ENCODE measurements around the gene TMEM19. TPM values are rescaled to one million over a fixed set of nuclear protein-coding genes. Genes with fewer than 3 reads are reported as not detected.

Gene TMEM19
- total RNA-seq, 1 experiment from 2014 or later, result 32.8 TPM

DNA sequence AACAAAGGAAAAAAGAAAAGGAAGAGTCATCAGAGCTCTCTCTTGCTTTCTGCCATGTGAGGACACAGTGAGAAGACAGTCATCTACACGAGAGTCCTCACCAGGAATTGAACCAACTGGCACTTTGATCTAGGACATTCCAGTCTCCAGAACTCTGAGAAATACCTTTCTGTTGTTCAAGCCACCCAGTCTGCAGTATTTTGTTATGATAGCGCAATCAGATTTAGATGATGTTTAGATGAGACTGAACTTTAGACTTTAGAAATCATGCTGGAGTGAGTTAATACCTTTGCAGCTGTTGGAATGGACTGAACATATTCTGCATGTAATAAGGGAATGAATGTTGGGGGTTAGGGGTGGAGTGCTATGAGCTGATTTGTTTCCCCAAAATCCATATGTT lies 40.7 kb downstream of the TMEM19 start:
- H3K27me3 ChIP-seq (ENCODE audit: low read length), result no peaks in the 10 kb centered on the region
- no peaks in the 10 kb centered on the region for H3K9me2 ChIP-seq (replicated peaks; ENCODE audit: insufficient read depth, low read length)
- H4K20me1 ChIP-seq (ENCODE audit: insufficient read depth, low read depth, low read length), result no peaks in the 10 kb centered on the region
- no peak overlapping the region for H2AFZ ChIP-seq (ENCODE audit: low read length)
- no peak overlapping the region for H3K9ac ChIP-seq (ENCODE audit: low read length)
- no peaks in the 10 kb centered on the region for H3K36me3 ChIP-seq (ENCODE audit: insufficient read depth, low read length)
- DNase-seq, result peak; percentile 1
- no peaks in the 10 kb centered on the region for H3K79me2 ChIP-seq (ENCODE audit: low read length)
- no peak overlapping the region for H3K27ac ChIP-seq (ENCODE audit: low read length)
- no peaks in the 10 kb centered on the region for H3K4me1 ChIP-seq (ENCODE audit: low read length)
- no peak overlapping the region for H3K4me3 ChIP-seq (ENCODE audit: low read length)
- H3K4me2 ChIP-seq (ENCODE audit: low read depth, low read length, poor library complexity, severe bottlenecking), result no peak overlapping the region
- no peaks in the 10 kb centered on the region for H3K9me3 ChIP-seq (ENCODE audit: low read length)

DNA sequence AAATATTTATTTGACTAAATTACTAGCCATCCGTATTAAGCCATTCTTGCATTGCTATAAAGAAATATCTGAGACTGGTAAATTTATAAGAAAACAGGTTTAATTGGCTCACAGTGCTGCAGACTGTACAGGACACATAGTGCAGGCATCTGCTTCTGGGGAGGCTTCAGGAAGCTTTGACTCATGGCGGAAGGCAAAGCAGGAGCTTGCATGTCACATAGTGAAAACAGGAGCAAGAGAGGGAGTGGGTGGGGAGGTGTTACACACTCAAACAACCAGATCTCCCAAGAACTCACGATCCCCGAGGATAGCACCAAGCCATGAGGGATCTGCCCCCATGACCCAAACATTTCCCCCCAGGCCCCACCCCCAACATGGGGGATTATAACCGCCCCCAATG lies 42.1 kb downstream of the TMEM19 start:
- Histone ChIP-seq H3K79me2 (ENCODE audit: low read length) (no peaks in the 10 kb centered on the region), H3K27me3 (ENCODE audit: low read length) (no peaks in the 10 kb centered on the region), H3K4me3 (ENCODE audit: low read length) (no peak overlapping the region), H3K9me2 (replicated peaks; ENCODE audit: insufficient read depth, low read length) (no peaks in the 10 kb centered on the region), H3K36me3 (ENCODE audit: insufficient read depth, low read length) (no peaks in the 10 kb centered on the region), H3K4me1 (ENCODE audit: low read length) (peaks cover 8% of the 10 kb centered on the region), H2AFZ (ENCODE audit: low read length) (no peak overlapping the region), H3K9me3 (ENCODE audit: low read length) (no peaks in the 10 kb centered on the region), H4K20me1 (ENCODE audit: insufficient read depth, low read depth, low read length) (no peaks in the 10 kb centered on the region), H3K9ac (ENCODE audit: low read length) (no peak overlapping the region), H3K27ac (ENCODE audit: low read length) (no peak overlapping the region), H3K4me2 (ENCODE audit: low read depth, low read length, poor library complexity, severe bottlenecking) (no peak overlapping the region)
- peak; percentile 38 for DNase-seq

DNA sequence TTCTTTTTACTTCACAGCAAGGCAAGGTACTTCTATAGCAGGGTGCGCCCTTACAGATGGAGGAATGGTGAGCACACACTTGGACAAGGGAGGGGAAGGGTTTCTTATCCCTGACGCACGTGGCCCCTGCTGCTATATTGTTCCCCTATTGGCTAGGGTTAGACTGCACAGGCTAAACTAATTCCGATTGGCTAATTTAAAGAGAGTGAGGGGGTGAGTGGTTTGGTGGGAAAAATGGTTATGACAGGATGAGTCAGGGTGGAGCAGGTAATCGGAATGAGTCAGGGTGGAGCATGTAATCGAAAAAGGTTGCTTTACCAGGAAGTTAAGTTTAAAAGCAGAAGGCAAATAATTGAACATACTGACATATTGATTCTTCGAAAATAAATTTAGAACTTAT lies 45.1 kb downstream of the TMEM19 start:
- Histone ChIP-seq H3K27ac (ENCODE audit: low read length) (no peak overlapping the region), H3K9me2 (replicated peaks; ENCODE audit: insufficient read depth, low read length) (no peaks in the 10 kb centered on the region), H3K79me2 (ENCODE audit: low read length) (no peaks in the 10 kb centered on the region), H3K9ac (ENCODE audit: low read length) (no peak overlapping the region), H3K36me3 (ENCODE audit: insufficient read depth, low read length) (no peaks in the 10 kb centered on the region), H4K20me1 (ENCODE audit: insufficient read depth, low read depth, low read length) (no peaks in the 10 kb centered on the region), H2AFZ (ENCODE audit: low read length) (no peak overlapping the region), H3K4me2 (ENCODE audit: low read depth, low read length, poor library complexity, severe bottlenecking) (no peak overlapping the region), H3K4me1 (ENCODE audit: low read length) (peaks cover 8% of the 10 kb centered on the region), H3K9me3 (ENCODE audit: low read length) (no peaks in the 10 kb centered on the region), H3K4me3 (ENCODE audit: low read length) (no peak overlapping the region), H3K27me3 (ENCODE audit: low read length) (no peaks in the 10 kb centered on the region)
- peak; percentile 27 for DNase-seq

DNA sequence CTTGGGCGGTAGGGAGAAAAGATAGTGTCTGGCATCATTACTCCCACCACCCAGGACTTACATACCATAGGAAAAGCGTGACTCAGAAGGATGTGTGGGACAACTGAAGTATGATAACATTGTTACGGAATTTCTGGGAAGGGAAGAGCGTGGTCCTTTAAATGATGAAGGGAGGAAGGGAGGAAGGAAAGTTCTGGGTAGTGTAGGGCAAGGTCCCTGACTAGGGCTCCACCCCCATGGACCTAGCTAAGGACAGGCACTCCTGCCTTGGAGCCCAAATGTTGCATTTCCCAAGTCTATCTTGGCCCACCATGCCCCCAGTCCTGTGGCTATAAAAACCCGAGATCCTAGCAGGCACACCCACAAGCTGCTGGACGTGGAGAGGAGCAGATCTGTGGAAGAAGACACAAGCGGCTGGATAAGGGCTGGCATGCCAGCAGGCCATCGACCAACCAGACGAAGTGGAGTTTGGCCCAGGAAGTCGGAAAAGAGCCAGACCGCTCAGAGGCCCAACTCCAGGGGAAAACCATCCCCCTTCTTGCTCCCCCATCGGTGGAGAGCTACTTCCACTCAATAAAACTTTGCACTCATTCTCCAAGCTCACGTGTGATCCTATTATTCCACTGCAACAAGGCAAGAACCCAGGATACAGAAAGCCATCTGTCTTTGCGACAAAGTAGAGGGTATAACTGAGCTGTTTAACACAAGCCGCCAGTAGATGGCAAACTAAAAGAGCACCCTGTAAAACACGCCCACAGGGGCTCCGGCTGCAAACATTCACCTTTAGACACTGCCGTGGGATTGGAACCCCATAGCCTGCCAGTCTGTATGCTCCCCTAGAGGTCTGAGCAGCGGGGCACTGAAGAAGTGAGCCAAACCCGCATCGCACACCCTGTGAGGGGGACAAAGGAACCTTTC lies 45.8 kb downstream of the TMEM19 start:
- Histone ChIP-seq H3K4me2 (ENCODE audit: low read depth, low read length, poor library complexity, severe bottlenecking) (peak overlapping the region; percentile 60), H2AFZ (ENCODE audit: low read length) (peak overlapping the region; percentile 95), H3K79me2 (ENCODE audit: low read length) (no peaks in the 10 kb centered on the region), H3K4me1 (ENCODE audit: low read length) (peaks cover 13% of the 10 kb centered on the region), H3K9me3 (ENCODE audit: low read length) (no peaks in the 10 kb centered on the region), H3K27me3 (ENCODE audit: low read length) (no peaks in the 10 kb centered on the region), H3K27ac (ENCODE audit: low read length) (no peak overlapping the region), H3K9me2 (replicated peaks; ENCODE audit: insufficient read depth, low read length) (no peaks in the 10 kb centered on the region), H4K20me1 (ENCODE audit: insufficient read depth, low read depth, low read length) (no peaks in the 10 kb centered on the region), H3K36me3 (ENCODE audit: insufficient read depth, low read length) (no peaks in the 10 kb centered on the region), H3K9ac (ENCODE audit: low read length) (peak overlapping the region; percentile 56), H3K4me3 (ENCODE audit: low read length) (peak overlapping the region; percentile 53; the same call in 1 of the 2 replicates)
- peak; percentile 83 for DNase-seq

DNA sequence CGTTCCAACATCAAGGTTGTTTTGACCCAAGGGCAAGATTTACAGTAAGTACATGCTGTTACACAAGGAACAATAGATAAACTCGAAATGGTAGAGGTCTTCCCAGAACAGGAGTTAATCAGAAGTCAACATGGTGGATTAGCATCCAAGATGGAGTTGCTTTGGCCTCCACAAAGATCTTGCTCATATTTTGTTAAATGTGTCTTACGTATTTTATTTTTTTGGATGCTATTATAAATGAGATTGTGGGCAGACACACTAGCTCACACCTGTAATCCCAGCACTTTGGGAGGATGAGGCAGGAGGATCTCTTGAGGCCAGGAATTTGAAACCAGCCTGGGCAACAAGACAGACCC lies 46.5 kb downstream of the TMEM19 start:
- H3K4me2 ChIP-seq (ENCODE audit: low read depth, low read length, poor library complexity, severe bottlenecking), result peak overlapping the region; percentile 60

DNA sequence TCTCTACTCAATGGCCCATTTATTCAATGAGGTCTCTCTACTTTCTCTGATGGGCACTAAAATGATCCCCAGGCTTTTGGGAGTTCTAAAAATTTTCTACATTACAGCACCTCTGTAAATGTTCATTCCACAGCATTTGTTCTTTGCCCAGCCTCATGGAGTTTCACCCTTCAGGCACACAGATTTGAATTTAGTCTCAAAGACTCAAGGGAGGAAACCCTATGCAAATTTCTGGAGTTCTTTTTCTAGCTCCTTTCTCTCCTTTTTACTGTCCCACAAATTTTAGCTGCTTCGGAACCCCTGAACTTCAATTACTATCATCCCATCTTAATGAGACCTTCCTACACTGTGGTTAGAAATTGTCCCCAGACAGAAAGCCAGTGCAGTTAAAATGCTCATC lies 51.3 kb downstream of the TMEM19 start:
- Histone ChIP-seq H3K4me3 (ENCODE audit: low read length) (no peak overlapping the region), H3K4me2 (ENCODE audit: low read depth, low read length, poor library complexity, severe bottlenecking) (peak overlapping the region; percentile 27), H3K79me2 (ENCODE audit: low read length) (no peaks in the 10 kb centered on the region), H3K36me3 (ENCODE audit: insufficient read depth, low read length) (no peaks in the 10 kb centered on the region), H4K20me1 (ENCODE audit: insufficient read depth, low read depth, low read length) (no peaks in the 10 kb centered on the region), H3K27me3 (ENCODE audit: low read length) (no peaks in the 10 kb centered on the region), H2AFZ (ENCODE audit: low read length) (peak overlapping the region; percentile 56; the same call in 1 of the 2 replicates), H3K9me3 (ENCODE audit: low read length) (no peaks in the 10 kb centered on the region), H3K9me2 (replicated peaks; ENCODE audit: insufficient read depth, low read length) (no peaks in the 10 kb centered on the region), H3K9ac (ENCODE audit: low read length) (no peak overlapping the region), H3K27ac (ENCODE audit: low read length) (no peak overlapping the region), H3K4me1 (ENCODE audit: low read length) (peaks cover 17% of the 10 kb centered on the region)
- peak; percentile 38 for DNase-seq

More for the DNA sequence above, 46.5 kb downstream of the TMEM19 start:
- H3K9me2 ChIP-seq (replicated peaks; ENCODE audit: insufficient read depth, low read length), result no peaks in the 10 kb centered on the region
- no peaks in the 10 kb centered on the region for H3K36me3 ChIP-seq (ENCODE audit: insufficient read depth, low read length)
- H3K9ac ChIP-seq (ENCODE audit: low read length), result peak overlapping the region; percentile 56
- peak overlapping the region; percentile 53; the same call in 1 of the 2 replicates for H3K4me3 ChIP-seq (ENCODE audit: low read length)
- no peak overlapping the region for H3K27ac ChIP-seq (ENCODE audit: low read length)
- H3K4me1 ChIP-seq (ENCODE audit: low read length), result peaks cover 19% of the 10 kb centered on the region
- H3K27me3 ChIP-seq (ENCODE audit: low read length), result no peaks in the 10 kb centered on the region
- peak overlapping the region; percentile 95 for H2AFZ ChIP-seq (ENCODE audit: low read length)
- no peaks in the 10 kb centered on the region for H4K20me1 ChIP-seq (ENCODE audit: insufficient read depth, low read depth, low read length)
- H3K9me3 ChIP-seq (ENCODE audit: low read length), result no peaks in the 10 kb centered on the region
- H3K79me2 ChIP-seq (ENCODE audit: low read length), result no peaks in the 10 kb centered on the region
- no peak for DNase-seq

DNA sequence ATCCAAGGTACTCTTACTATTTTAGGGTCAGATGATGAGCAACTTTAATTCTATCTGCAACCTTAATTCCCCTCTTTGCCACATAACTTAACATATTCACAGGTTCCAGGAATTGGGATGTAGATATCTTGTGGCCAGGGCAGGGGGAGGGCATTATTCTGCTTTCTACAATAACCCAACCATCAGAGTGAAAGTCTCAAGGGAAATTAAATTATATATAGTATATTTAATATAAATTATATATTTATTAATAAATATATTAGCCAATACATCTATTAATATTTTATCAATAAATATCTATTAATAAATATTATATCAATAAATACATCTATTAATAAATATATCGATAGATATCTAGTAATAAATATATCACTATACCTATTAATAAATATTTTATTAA lies 57.1 kb downstream of the TMEM19 start:
- Histone ChIP-seq H3K9me2 (replicated peaks; ENCODE audit: insufficient read depth, low read length) (no peaks in the 10 kb centered on the region), H3K79me2 (ENCODE audit: low read length) (no peaks in the 10 kb centered on the region), H3K4me2 (ENCODE audit: low read depth, low read length, poor library complexity, severe bottlenecking) (no peak overlapping the region), H3K27me3 (ENCODE audit: low read length) (no peaks in the 10 kb centered on the region), H3K36me3 (ENCODE audit: insufficient read depth, low read length) (no peaks in the 10 kb centered on the region), H3K27ac (ENCODE audit: low read length) (no peak overlapping the region), H3K4me1 (ENCODE audit: low read length) (peaks cover 5% of the 10 kb centered on the region; the same call in 1 of the 2 replicates), H2AFZ (ENCODE audit: low read length) (no peak overlapping the region), H4K20me1 (ENCODE audit: insufficient read depth, low read depth, low read length) (no peaks in the 10 kb centered on the region), H3K4me3 (ENCODE audit: low read length) (no peak overlapping the region), H3K9ac (ENCODE audit: low read length) (no peak overlapping the region), H3K9me3 (ENCODE audit: low read length) (no peaks in the 10 kb centered on the region)
- DNase-seq, result no peak

DNA sequence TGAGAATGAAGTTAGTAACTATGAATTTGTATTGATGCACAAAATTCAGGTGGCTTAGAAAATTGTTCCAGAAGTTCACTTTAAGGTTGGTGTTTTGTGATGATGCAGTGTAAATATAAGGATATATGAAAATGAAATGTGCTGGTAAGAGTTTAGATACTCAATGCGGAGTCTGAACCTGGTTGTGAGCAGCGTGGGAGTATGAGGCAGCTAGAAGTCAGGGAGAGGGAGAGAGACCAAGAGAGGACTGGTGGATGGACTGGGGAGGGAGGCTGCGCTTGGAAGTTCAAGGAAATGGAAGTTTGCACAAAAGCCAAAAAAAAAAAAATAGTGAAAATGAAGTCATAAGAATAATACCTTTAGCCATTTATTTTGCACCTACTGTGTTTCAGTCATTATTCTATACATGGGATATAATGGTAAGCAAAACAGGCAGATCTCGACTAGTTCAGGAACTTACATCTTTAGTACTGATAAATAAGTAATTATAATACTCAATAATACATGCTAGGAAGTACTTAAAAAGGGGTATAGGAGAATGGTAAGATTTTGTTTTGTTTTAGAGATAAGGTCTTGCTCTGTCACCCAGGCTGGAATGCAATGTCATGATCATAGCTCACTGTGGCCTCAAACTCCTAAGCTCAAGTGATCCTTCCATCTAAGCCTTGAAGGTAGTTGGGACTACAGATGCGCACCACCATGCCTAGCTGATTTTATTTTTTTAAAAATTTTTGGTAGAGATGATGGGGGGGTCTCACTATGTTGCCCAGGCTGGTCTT lies 58.8 kb downstream of the TMEM19 start:
- no peak overlapping the region for H3K9ac ChIP-seq (ENCODE audit: low read length)
- DNase-seq, result no peak
- H3K27ac ChIP-seq (ENCODE audit: low read length), result no peak overlapping the region
- H2AFZ ChIP-seq (ENCODE audit: low read length), result no peak overlapping the region
- no peaks in the 10 kb centered on the region for H3K36me3 ChIP-seq (ENCODE audit: insufficient read depth, low read length)
- no peaks in the 10 kb centered on the region for H3K9me3 ChIP-seq (ENCODE audit: low read length)
- H3K9me2 ChIP-seq (replicated peaks; ENCODE audit: insufficient read depth, low read length), result no peaks in the 10 kb centered on the region
- H3K79me2 ChIP-seq (ENCODE audit: low read length), result no peaks in the 10 kb centered on the region
- H3K4me3 ChIP-seq (ENCODE audit: low read length), result no peak overlapping the region
- H3K4me2 ChIP-seq (ENCODE audit: low read depth, low read length, poor library complexity, severe bottlenecking), result no peak overlapping the region
- H4K20me1 ChIP-seq (ENCODE audit: insufficient read depth, low read depth, low read length), result no peaks in the 10 kb centered on the region
- H3K4me1 ChIP-seq (ENCODE audit: low read length), result peaks cover 5% of the 10 kb centered on the region; the same call in 1 of the 2 replicates
- H3K27me3 ChIP-seq (ENCODE audit: low read length), result no peaks in the 10 kb centered on the region

All from Karpas-422 (cell line).